HEK293 (cell line): Measurements from ENCODE around the gene SH2D2A.

Experiments used
- CTCF ChIA-PET: fragments of 350-600 bp; formaldehyde crosslinking; extraction: SDS; loops from one replicate; lab custom pipeline; 2021; ENCODE audit warnings: antibody characterized with exemption; lab: Yijun Ruan, JAX
- POLR2A ChIA-PET: fragments of 300-600 bp; formaldehyde crosslinking; extraction: SDS; loops from one replicate; lab custom pipeline; 2020; ENCODE audit warnings: antibody characterized with exemption, inconsistent platforms; lab: Yijun Ruan, JAX
- H3K27ac ChIP-seq: fragments of 200-500 bp; sonication (Bioruptor generic); 2 replicates; pipeline ENCODE4 v1.5.1; 2014; ENCODE audit warnings: low read depth, low read length, control low read depth, inconsistent platforms; ENCODE audit errors: extremely low read depth
- H3K36me3 ChIP-seq, 2 experiments: fragments of 200-500 bp in 1 of 2; sonication (Bioruptor generic) in 1 of 2; 1 replicate in 1 of 2; 2 replicates in 1 of 2; pipeline ENCODE4 v1.5.1; 2014 to 2017; ENCODE audit warnings: inconsistent platforms in 2 of 2, low read length in 2 of 2; ENCODE audit not compliant: control insufficient read depth in 2 of 2, insufficient read depth in 1 of 2
- H3K4me1 ChIP-seq: fragments of 200-500 bp; sonication (Bioruptor generic); 2 replicates; pipeline ENCODE4 v1.5.1; 2014; ENCODE audit warnings: mild to moderate bottlenecking, low read length, inconsistent platforms; ENCODE audit not compliant: control insufficient read depth, insufficient read depth
- H3K4me3 ChIP-seq: 2 replicates; pipeline ENCODE4 v1.5.1; 2011; ENCODE audit warnings: low read depth, mild to moderate bottlenecking, control low read depth, low read length, moderate library complexity
- H3K9me3 ChIP-seq: fragments of 200-500 bp; sonication (Bioruptor generic); 2 replicates; pipeline ENCODE4 v1.5.1; 2014; ENCODE audit warnings: low read depth, low read length, inconsistent platforms; ENCODE audit not compliant: control insufficient read depth, insufficient read depth
- GLIS1 ChIP-seq: fragments of 450-650 bp; formaldehyde crosslinking; IDR thresholded peaks from 2 replicates; pipeline ENCODE4 v1.5.1; 2016; ENCODE audit warnings: missing biosample characterization, missing genetic modification characterization
- MZF1 ChIP-seq: fragments of 450-650 bp; formaldehyde crosslinking; IDR thresholded peaks from 2 replicates; pipeline ENCODE4 v1.5.1; 2017; ENCODE audit warnings: missing biosample characterization, missing genetic modification characterization, borderline replicate concordance
- SP2 ChIP-seq: fragments of 450-650 bp; formaldehyde crosslinking; IDR thresholded peaks from 2 replicates; pipeline ENCODE4 v1.5.1; 2016; ENCODE audit warnings: missing biosample characterization, missing genetic modification characterization
- TRIM28 ChIP-seq: IDR thresholded peaks from 2 replicates; pipeline ENCODE4 v1.6.1; 2011; ENCODE audit warnings: low read length, control low read depth, borderline replicate concordance
- YY1 ChIP-seq: fragments of 450-650 bp; formaldehyde crosslinking; IDR thresholded peaks from 2 replicates; pipeline ENCODE4 v1.5.1; 2018; ENCODE audit warnings: missing biosample characterization, missing genetic modification characterization
- ZBTB48 ChIP-seq: fragments of 450-650 bp; formaldehyde crosslinking; IDR thresholded peaks from 2 replicates; pipeline ENCODE4 v1.5.1; 2016; ENCODE audit warnings: missing biosample characterization, missing genetic modification characterization
- ZFP41 ChIP-seq: fragments of 450-650 bp; formaldehyde crosslinking; IDR thresholded peaks from 2 replicates; pipeline ENCODE4 v1.5.1; 2016; ENCODE audit warnings: missing biosample characterization, missing genetic modification characterization, borderline replicate concordance
- ZIC2 ChIP-seq: fragments of 450-650 bp; formaldehyde crosslinking; IDR thresholded peaks from 2 replicates; pipeline ENCODE4 v1.5.1; 2016; ENCODE audit warnings: missing biosample characterization, missing genetic modification characterization
- ZNF184 ChIP-seq: fragments of 450-650 bp; IDR thresholded peaks from 2 replicates; pipeline ENCODE4 v1.5.1; 2018; ENCODE audit warnings: missing biosample characterization, mild to moderate bottlenecking, missing genetic modification characterization
- ZNF223 ChIP-seq: fragments of 450-650 bp; formaldehyde crosslinking; IDR thresholded peaks from 2 replicates; pipeline ENCODE4 v1.5.1; 2016; ENCODE audit warnings: missing biosample characterization, missing genetic modification characterization
- ZNF416 ChIP-seq: fragments of 450-650 bp; formaldehyde crosslinking; IDR thresholded peaks from 2 replicates; pipeline ENCODE4 v1.5.1; 2016; ENCODE audit warnings: missing biosample characterization, missing genetic modification characterization
- ZNF433 ChIP-seq: fragments of 450-650 bp; formaldehyde crosslinking; IDR thresholded peaks from 2 replicates; pipeline ENCODE4 v1.5.1; 2016; ENCODE audit warnings: missing biosample characterization, missing genetic modification characterization, low read depth
- ZNF610 ChIP-seq: fragments of 450-650 bp; formaldehyde crosslinking; IDR thresholded peaks from 2 replicates; pipeline ENCODE4 v1.5.1; 2016; ENCODE audit warnings: missing biosample characterization, missing genetic modification characterization, borderline replicate concordance
- ZNF624 ChIP-seq: fragments of 450-650 bp; formaldehyde crosslinking; IDR thresholded peaks from 2 replicates; pipeline ENCODE4 v1.5.1; 2017; ENCODE audit warnings: missing biosample characterization, missing genetic modification characterization
- ZNF664 ChIP-seq: fragments of 450-650 bp; formaldehyde crosslinking; IDR thresholded peaks from 2 replicates; pipeline ENCODE4 v1.5.1; 2016; ENCODE audit warnings: missing biosample characterization, missing genetic modification characterization
- TF ChIP-seq, protein P1 (sequence below): fragments of 450-650 bp; formaldehyde crosslinking; IDR thresholded peaks from 2 replicates; pipeline ENCODE4 v1.5.1; 2017; ENCODE audit warnings: missing biosample characterization, missing genetic modification characterization
- TF ChIP-seq, protein P2 (sequence below): fragments of 450-650 bp; formaldehyde crosslinking; IDR thresholded peaks from 2 replicates; pipeline ENCODE4 v1.5.1; 2016; ENCODE audit warnings: missing biosample characterization, missing genetic modification characterization
- TF ChIP-seq, protein P3 (sequence below): fragments of 450-650 bp; formaldehyde crosslinking; IDR thresholded peaks from 2 replicates; pipeline ENCODE4 v1.5.1; 2016; ENCODE audit warnings: missing biosample characterization, missing genetic modification characterization
- TF ChIP-seq, protein P4 (sequence below): fragments of 450-650 bp; formaldehyde crosslinking; IDR thresholded peaks from 2 replicates; pipeline ENCODE4 v1.5.0; 2017; ENCODE audit warnings: missing biosample characterization, missing genetic modification characterization, borderline replicate concordance
- TF ChIP-seq, protein P5 (sequence below): fragments of 450-650 bp; formaldehyde crosslinking; IDR thresholded peaks from 2 replicates; pipeline ENCODE4 v1.5.1; 2016; ENCODE audit warnings: missing biosample characterization, missing genetic modification characterization
- TF ChIP-seq, protein P6 (sequence below): fragments of 450-650 bp; IDR thresholded peaks from 2 replicates; pipeline ENCODE4 v1.5.1; 2018; ENCODE audit warnings: missing biosample characterization, mild to moderate bottlenecking, missing genetic modification characterization
- TF ChIP-seq, protein P7 (sequence below): fragments of 450-650 bp; formaldehyde crosslinking; IDR thresholded peaks from 2 replicates; pipeline ENCODE4 v1.5.1; 2016; ENCODE audit warnings: missing biosample characterization, missing genetic modification characterization

SH2D2A gene

DNA sequence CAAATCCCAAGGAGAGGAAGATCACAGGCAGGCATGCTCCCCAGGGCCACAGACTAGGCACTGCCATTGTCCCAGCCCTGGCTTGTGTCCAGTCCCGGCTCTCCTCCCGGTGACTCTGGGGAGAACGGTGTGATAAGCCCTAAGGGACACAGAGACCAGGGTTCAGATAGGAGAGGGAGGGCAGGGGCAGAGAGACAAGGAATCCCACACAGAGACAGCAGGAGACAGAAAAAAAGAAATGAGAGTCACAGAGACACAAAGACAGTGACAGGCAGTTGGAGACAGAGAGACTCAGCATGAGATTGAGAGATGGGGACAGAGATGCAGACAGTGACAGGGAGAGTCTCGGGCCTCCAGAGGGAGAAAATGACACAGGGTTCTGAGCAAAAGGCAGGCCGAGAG is 41.9 kb upstream of the SH2D2A start:
- ChIA-PET CTCF (interaction anchor here (0.6 to 7.6 kb wide), 12 partner anchors 9 to 169 kb away, joined by 3 to 129 read pairs (median 7); partner anchors contain the start of genes ISG20L2 and METTL25B), POLR2A (no interaction called here)
- Histone ChIP-seq H3K27ac (no peak overlapping the region), H3K36me3 (no peaks in the 10 kb centered on the region), H3K4me3 (no peak overlapping the region), H3K4me1 (peaks cover 2% of the 10 kb centered on the region; the same call in 1 of the 2 replicates), H3K9me3 (no peaks in the 10 kb centered on the region)
- TF ChIP-seq ZIC2 (peak; percentile 49), GLIS1 (0 out of 2 replicates have a peak, but pooled peaks have one; percentile 8), ZBTB48 (peak; percentile 63)
- TF ChIP-seq, protein P1, sequence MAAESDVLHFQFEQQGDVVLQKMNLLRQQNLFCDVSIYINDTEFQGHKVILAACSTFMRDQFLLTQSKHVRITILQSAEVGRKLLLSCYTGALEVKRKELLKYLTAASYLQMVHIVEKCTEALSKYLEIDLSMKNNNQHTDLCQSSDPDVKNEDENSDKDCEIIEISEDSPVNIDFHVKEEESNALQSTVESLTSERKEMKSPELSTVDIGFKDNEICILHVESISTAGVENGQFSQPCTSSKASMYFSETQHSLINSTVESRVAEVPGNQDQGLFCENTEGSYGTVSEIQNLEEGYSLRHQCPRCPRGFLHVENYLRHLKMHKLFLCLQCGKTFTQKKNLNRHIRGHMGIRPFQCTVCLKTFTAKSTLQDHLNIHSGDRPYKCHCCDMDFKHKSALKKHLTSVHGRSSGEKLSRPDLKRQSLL (tag by site-specific recombination) = no peak

DNA sequence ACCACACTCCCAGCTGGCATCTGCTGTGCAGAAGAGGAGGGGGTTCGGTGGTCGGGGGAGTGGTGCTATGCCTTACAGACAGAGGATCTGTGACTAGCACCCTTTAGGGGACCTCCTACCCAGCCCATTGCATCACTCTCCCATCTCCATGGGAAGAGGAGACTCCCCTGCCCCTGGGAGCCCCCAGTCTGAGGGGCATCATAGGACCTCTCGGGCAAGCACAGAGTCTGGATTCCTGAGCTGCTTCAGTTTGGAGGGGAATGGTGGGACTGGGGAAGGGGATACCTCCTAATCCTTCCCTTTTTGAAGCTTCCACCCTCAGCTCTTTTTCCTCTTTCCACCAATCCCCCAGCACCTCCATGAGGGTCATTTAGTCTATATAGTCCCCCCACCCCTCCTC is 40.9 kb upstream of the SH2D2A start:
- TF ChIP-seq YY1 (tag by site-specific recombination) = no peak
- no peak for TF ChIP-seq MZF1 (tag by site-specific recombination)
- TF ChIP-seq ZFP41 (tag by site-specific recombination) = no peak
- no peak for TF ChIP-seq ZNF433 (tag by site-specific recombination)
- no peak for TF ChIP-seq ZNF664 (tag by site-specific recombination)
- TF ChIP-seq, protein P2, sequence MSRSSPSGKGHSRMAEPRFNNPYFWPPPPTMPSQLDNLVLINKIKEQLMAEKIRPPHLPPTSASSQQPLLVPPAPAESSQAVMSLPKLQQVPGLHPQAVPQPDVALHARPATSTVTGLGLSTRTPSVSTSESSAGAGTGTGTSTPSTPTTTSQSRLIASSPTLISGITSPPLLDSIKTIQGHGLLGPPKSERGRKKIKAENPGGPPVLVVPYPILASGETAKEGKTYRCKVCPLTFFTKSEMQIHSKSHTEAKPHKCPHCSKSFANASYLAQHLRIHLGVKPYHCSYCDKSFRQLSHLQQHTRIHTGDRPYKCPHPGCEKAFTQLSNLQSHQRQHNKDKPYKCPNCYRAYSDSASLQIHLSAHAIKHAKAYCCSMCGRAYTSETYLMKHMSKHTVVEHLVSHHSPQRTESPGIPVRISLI (tag by site-specific recombination) = no peak
- TF ChIP-seq, protein P3, sequence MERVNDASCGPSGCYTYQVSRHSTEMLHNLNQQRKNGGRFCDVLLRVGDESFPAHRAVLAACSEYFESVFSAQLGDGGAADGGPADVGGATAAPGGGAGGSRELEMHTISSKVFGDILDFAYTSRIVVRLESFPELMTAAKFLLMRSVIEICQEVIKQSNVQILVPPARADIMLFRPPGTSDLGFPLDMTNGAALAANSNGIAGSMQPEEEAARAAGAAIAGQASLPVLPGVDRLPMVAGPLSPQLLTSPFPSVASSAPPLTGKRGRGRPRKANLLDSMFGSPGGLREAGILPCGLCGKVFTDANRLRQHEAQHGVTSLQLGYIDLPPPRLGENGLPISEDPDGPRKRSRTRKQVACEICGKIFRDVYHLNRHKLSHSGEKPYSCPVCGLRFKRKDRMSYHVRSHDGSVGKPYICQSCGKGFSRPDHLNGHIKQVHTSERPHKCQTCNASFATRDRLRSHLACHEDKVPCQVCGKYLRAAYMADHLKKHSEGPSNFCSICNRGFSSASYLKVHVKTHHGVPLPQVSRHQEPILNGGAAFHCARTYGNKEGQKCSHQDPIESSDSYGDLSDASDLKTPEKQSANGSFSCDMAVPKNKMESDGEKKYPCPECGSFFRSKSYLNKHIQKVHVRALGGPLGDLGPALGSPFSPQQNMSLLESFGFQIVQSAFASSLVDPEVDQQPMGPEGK = no peak
- TF ChIP-seq ZNF223 (tag by site-specific recombination) = no peak
- TF ChIP-seq ZNF416 (tag by site-specific recombination) = no peak
- TF ChIP-seq ZNF624 (tag by site-specific recombination) = no peak
- TF ChIP-seq, protein P4, sequence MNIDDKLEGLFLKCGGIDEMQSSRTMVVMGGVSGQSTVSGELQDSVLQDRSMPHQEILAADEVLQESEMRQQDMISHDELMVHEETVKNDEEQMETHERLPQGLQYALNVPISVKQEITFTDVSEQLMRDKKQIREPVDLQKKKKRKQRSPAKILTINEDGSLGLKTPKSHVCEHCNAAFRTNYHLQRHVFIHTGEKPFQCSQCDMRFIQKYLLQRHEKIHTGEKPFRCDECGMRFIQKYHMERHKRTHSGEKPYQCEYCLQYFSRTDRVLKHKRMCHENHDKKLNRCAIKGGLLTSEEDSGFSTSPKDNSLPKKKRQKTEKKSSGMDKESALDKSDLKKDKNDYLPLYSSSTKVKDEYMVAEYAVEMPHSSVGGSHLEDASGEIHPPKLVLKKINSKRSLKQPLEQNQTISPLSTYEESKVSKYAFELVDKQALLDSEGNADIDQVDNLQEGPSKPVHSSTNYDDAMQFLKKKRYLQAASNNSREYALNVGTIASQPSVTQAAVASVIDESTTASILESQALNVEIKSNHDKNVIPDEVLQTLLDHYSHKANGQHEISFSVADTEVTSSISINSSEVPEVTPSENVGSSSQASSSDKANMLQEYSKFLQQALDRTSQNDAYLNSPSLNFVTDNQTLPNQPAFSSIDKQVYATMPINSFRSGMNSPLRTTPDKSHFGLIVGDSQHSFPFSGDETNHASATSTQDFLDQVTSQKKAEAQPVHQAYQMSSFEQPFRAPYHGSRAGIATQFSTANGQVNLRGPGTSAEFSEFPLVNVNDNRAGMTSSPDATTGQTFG = no peak
- TF ChIP-seq TRIM28 = no peak
- TF ChIP-seq SP2 = no peak
- TF ChIP-seq, protein P5, sequence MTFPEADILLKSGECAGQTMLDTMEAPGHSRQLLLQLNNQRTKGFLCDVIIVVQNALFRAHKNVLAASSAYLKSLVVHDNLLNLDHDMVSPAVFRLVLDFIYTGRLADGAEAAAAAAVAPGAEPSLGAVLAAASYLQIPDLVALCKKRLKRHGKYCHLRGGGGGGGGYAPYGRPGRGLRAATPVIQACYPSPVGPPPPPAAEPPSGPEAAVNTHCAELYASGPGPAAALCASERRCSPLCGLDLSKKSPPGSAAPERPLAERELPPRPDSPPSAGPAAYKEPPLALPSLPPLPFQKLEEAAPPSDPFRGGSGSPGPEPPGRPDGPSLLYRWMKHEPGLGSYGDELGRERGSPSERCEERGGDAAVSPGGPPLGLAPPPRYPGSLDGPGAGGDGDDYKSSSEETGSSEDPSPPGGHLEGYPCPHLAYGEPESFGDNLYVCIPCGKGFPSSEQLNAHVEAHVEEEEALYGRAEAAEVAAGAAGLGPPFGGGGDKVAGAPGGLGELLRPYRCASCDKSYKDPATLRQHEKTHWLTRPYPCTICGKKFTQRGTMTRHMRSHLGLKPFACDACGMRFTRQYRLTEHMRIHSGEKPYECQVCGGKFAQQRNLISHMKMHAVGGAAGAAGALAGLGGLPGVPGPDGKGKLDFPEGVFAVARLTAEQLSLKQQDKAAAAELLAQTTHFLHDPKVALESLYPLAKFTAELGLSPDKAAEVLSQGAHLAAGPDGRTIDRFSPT = no peak
- TF ChIP-seq, protein P6, sequence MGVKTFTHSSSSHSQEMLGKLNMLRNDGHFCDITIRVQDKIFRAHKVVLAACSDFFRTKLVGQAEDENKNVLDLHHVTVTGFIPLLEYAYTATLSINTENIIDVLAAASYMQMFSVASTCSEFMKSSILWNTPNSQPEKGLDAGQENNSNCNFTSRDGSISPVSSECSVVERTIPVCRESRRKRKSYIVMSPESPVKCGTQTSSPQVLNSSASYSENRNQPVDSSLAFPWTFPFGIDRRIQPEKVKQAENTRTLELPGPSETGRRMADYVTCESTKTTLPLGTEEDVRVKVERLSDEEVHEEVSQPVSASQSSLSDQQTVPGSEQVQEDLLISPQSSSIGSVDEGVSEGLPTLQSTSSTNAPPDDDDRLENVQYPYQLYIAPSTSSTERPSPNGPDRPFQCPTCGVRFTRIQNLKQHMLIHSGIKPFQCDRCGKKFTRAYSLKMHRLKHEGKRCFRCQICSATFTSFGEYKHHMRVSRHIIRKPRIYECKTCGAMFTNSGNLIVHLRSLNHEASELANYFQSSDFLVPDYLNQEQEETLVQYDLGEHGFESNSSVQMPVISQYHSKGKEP (tag by site-specific recombination) = no peak
- TF ChIP-seq, protein P7, sequence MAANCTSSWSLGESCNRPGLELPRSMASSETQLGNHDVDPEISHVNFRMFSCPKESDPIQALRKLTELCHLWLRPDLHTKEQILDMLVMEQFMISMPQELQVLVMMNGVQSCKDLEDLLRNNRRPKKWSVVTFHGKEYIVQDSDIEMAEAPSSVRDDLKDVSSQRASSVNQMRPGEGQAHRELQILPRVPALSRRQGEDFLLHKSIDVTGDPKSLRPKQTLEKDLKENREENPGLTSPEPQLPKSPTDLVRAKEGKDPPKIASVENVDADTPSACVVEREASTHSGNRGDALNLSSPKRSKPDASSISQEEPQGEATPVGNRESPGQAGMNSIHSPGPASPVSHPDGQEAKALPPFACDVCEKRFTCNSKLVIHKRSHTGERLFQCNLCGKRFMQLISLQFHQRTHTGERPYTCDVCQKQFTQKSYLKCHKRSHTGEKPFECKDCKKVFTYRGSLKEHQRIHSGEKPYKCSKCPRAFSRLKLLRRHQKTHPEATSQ = no peak
- TF ChIP-seq ZNF610 = no peak
- no peak for TF ChIP-seq ZNF184

More for the DNA sequence above, 40.9 kb upstream of the SH2D2A start:
- peaks cover 2% of the 10 kb centered on the region; the same call in 1 of the 2 replicates for H3K4me1 ChIP-seq
- H3K36me3 ChIP-seq = no peaks in the 10 kb centered on the region
- ChIA-PET POLR2A (no interaction called here), CTCF (interaction anchor here (0.7 to 7.6 kb wide), 13 partner anchors 8 to 170 kb away, joined by 3 to 129 read pairs (median 4); partner anchors contain the start of genes ISG20L2 and METTL25B)
- no peak overlapping the region for H3K27ac ChIP-seq
- H3K9me3 ChIP-seq = no peaks in the 10 kb centered on the region
- no peak overlapping the region for H3K4me3 ChIP-seq
